K562 (cell line): ENCODE measurements around the gene BAIAP3. TPM values are rescaled to one million over a fixed set of nuclear protein-coding genes. Genes with fewer than 3 reads are reported as not detected.

Experiments
- CREB1 ChIP-seq, 2 experiments: sonication (generic) in 1 of 2; formaldehyde crosslinking in 1 of 2; IDR thresholded peaks; 2 replicates each; pipeline versions ENCODE4 v1.6.1 to v1.8.0; 2012 to 2022; ENCODE audit warnings: inconsistent platforms in 1 of 2, mild to moderate bottlenecking in 1 of 2, missing genetic modification reagents in 1 of 2, moderate library complexity in 1 of 2
- DIDO1 ChIP-seq: fragments of 450-650 bp; IDR thresholded peaks from 2 replicates; pipeline ENCODE4 v1.6.1; 2016; ENCODE audit warnings: low read depth, missing biosample characterization, missing genetic modification characterization
- ETV5 ChIP-seq: sonication (generic); formaldehyde crosslinking; IDR thresholded peaks from 2 replicates; pipeline ENCODE4 v1.4.0; 2020; ENCODE audit warnings: low read depth, mild to moderate bottlenecking, missing genetic modification reagents
- FOXJ3 ChIP-seq: sonication (generic); formaldehyde crosslinking; IDR thresholded peaks from 2 replicates; pipeline ENCODE4 v1.4.0; 2020; ENCODE audit warnings: mild to moderate bottlenecking, missing genetic modification reagents
- HLTF ChIP-seq: fragments of 450-650 bp; IDR thresholded peaks from 2 replicates; pipeline ENCODE4 v1.6.1; 2016
- ID3 ChIP-seq, 2 experiments: fragments of 250-450 bp in 1 of 2; fragments of 450-650 bp in 1 of 2; sonication (Bioruptor Pico) in 1 of 2; IDR thresholded peaks; 2 replicates each; pipeline versions ENCODE4 v1.6.1 to v1.8.0; 2016 to 2021; ENCODE audit warnings: mild to moderate bottlenecking in 2 of 2, moderate library complexity in 2 of 2, missing compliant biosample characterization in 1 of 2, missing genetic modification characterization in 1 of 2
- ILF3 ChIP-seq: fragments of 450-650 bp; IDR thresholded peaks from 2 replicates; pipeline ENCODE4 v1.6.1; 2018; ENCODE audit warnings: antibody characterized with exemption, mild to moderate bottlenecking, moderate library complexity, borderline replicate concordance
- NR2C2 ChIP-seq, 2 experiments: fragments of 200-800 bp in 1 of 2; sonication (Bioruptor generic) in 1 of 2; sonication (generic) in 1 of 2; formaldehyde crosslinking in 1 of 2; IDR thresholded peaks; 2 replicates each; pipeline versions ENCODE4 v1.6.1 to v1.8.0; 2016 to 2022; ENCODE audit warnings: mild to moderate bottlenecking in 1 of 2, missing compliant biosample characterization in 1 of 2, missing genetic modification characterization in 1 of 2, missing genetic modification reagents in 1 of 2
- NR2F6 ChIP-seq: fragments of 450-650 bp; formaldehyde crosslinking; IDR thresholded peaks from 2 replicates; pipeline ENCODE4 v1.4.0; 2020; ENCODE audit warnings: mild to moderate bottlenecking
- PBX2 ChIP-seq, 2 experiments: IDR thresholded peaks in 1 of 2; conservative IDR thresholded peaks in 1 of 2; 2 replicates each; pipeline ENCODE4 v1.6.1; 2016; ENCODE audit warnings: low read depth in 2 of 2, mild to moderate bottlenecking in 1 of 2, missing compliant biosample characterization in 1 of 2, missing genetic modification characterization in 1 of 2, moderate library complexity in 1 of 2
- PCBP1 ChIP-seq: fragments of 200-400 bp; formaldehyde crosslinking; IDR thresholded peaks from 2 replicates; pipeline ENCODE4 v1.6.1; 2018; ENCODE audit warnings: mild to moderate bottlenecking, low read depth, low read length; ENCODE audit not compliant: poor library complexity, severe bottlenecking
- POLR2G ChIP-seq: fragments of 200-400 bp; formaldehyde crosslinking; IDR thresholded peaks from 2 replicates; pipeline ENCODE4 v1.6.1; 2017; ENCODE audit warnings: low read depth, mild to moderate bottlenecking, antibody characterized with exemption, low read length, moderate library complexity
- PRPF4 ChIP-seq: fragments of 200-400 bp; formaldehyde crosslinking; IDR thresholded peaks from one replicate; pipeline ENCODE4 v1.6.1; 2017; ENCODE audit warnings: low read length, low read depth, mild to moderate bottlenecking; ENCODE audit not compliant: insufficient read depth, poor library complexity, severe bottlenecking
- PTBP1 ChIP-seq: fragments of 200-400 bp; formaldehyde crosslinking; IDR thresholded peaks from 2 replicates; pipeline ENCODE4 v1.6.1; 2017; ENCODE audit warnings: low read depth, low read length
- RNF2 ChIP-seq: sonication (generic); IDR thresholded peaks from 2 replicates; pipeline ENCODE4 v1.6.1; 2016
- SMARCB1 ChIP-seq: IDR thresholded peaks from 2 replicates; pipeline ENCODE4 v1.6.1; 2011; ENCODE audit warnings: improper control_type of control experiment, low read depth; ENCODE audit not compliant: insufficient read length
- SP2 ChIP-seq: IDR thresholded peaks from 2 replicates; pipeline ENCODE4 v1.6.1; 2011; ENCODE audit warnings: mild to moderate bottlenecking, low read depth, low read length, moderate library complexity; ENCODE audit not compliant: poor library complexity, severe bottlenecking; ENCODE audit errors: extremely low read depth
- SREBF2 ChIP-seq: sonication (generic); formaldehyde crosslinking; IDR thresholded peaks from 2 replicates; pipeline ENCODE4 v1.4.0; 2020; ENCODE audit warnings: mild to moderate bottlenecking, missing genetic modification reagents
- ZNF644 ChIP-seq: fragments of 200-800 bp; sonication (Bioruptor generic); IDR thresholded peaks from 2 replicates; pipeline ENCODE4 v1.6.1; 2016; ENCODE audit warnings: low read depth, missing genetic modification characterization, missing compliant biosample characterization
- polyA plus RNA-seq, 8 experiments: library from polyadenylated mRNA; depleted of rRNA in 4 of 8; stranded (reverse) in 5 of 8; unstranded in 3 of 8; fragments of >200 nt; fragmentation: Nextera tagmentation in 2 of 8; fragmentation: Illumina TruSeq in 1 of 8; extraction: Ambion mirVana in 2 of 8; extraction: Trizol in 1 of 8; gene quantifications; 2 replicates each; pipeline versions ENCODE4 v1.2.1 to v1.2.3, GENCODE V29; 2011 to 2014; ENCODE audit warnings: inconsistent platforms in 1 of 8, missing spikeins in 1 of 8
- total RNA-seq, 7 experiments: library from RNA; depleted of rRNA in 6 of 7; stranded (reverse); fragments of >200 nt in 6 of 7; fragmentation: Illumina TruSeq in 2 of 7; extraction: Trizol in 2 of 7; gene quantifications; 2 replicates each; pipeline versions ENCODE4 v1.2.1 to v1.2.3, GENCODE V29; 2011 to 2021; ENCODE audit warnings: low replicate concordance in 1 of 7
- TF ChIP-seq, protein P1 (sequence below): fragments of 200-400 bp; formaldehyde crosslinking; IDR thresholded peaks from 2 replicates; pipeline ENCODE4 v1.6.1; 2017; ENCODE audit warnings: mild to moderate bottlenecking, low read depth, low read length, moderate library complexity

The BAIAP3 gene
- total and polyA plus RNA-seq, 9 of the 15 experiments (the other 6 are each of a cell fraction or from before 2014, with no cell fraction given): 0.03 to 4.5 (median 0.57) TPM; not detected in 1

GRCh38 chr16:1342526-1343427 is 9.3 kb downstream of the BAIAP3 start (continued):
- no peak for TF ChIP-seq PBX2 (CRISPR knock-in tag; IDR thresholded peaks at IDR 0.05; ENCODE audit: low read depth)
- TF ChIP-seq PBX2 (tag; conservative IDR thresholded peaks at IDR 0.05; ENCODE audit: low read depth): no peak
- peak; percentile 51 for TF ChIP-seq SP2
- no peak for TF ChIP-seq RNF2
- peak; percentile 48; the same call in 1 of the 2 replicates for TF ChIP-seq CREB1 (IDR thresholded peaks at IDR 0.05)
- peak; percentile 40; the same call in 1 of the 2 replicates for TF ChIP-seq CREB1 (CRISPR knock-in tag; IDR thresholded peaks at IDR 0.05)
- TF ChIP-seq ILF3: no peak
- TF ChIP-seq PTBP1: no peak
- TF ChIP-seq, protein P1, sequence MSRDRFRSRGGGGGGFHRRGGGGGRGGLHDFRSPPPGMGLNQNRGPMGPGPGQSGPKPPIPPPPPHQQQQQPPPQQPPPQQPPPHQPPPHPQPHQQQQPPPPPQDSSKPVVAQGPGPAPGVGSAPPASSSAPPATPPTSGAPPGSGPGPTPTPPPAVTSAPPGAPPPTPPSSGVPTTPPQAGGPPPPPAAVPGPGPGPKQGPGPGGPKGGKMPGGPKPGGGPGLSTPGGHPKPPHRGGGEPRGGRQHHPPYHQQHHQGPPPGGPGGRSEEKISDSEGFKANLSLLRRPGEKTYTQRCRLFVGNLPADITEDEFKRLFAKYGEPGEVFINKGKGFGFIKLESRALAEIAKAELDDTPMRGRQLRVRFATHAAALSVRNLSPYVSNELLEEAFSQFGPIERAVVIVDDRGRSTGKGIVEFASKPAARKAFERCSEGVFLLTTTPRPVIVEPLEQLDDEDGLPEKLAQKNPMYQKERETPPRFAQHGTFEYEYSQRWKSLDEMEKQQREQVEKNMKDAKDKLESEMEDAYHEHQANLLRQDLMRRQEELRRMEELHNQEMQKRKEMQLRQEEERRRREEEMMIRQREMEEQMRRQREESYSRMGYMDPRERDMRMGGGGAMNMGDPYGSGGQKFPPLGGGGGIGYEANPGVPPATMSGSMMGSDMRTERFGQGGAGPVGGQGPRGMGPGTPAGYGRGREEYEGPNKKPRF: no peak
- TF ChIP-seq DIDO1 (tag): no peak
- TF ChIP-seq NR2C2 (CRISPR knock-in tag; IDR thresholded peaks at IDR 0.05): no peak
- no peak; the same call in 1 of the 2 replicates for TF ChIP-seq NR2C2 (tag; IDR thresholded peaks at IDR 0.05)
- TF ChIP-seq FOXJ3 (CRISPR knock-in tag): no peak
- no peak for TF ChIP-seq SREBF2
- TF ChIP-seq ETV5 (CRISPR knock-in tag): no peak
- TF ChIP-seq PRPF4: no peak
- TF ChIP-seq ID3 (CRISPR knock-in tag; IDR thresholded peaks at IDR 0.05): no peak
- TF ChIP-seq ID3 (tag; IDR thresholded peaks at IDR 0.05): no peak
- TF ChIP-seq SMARCB1: no peak
- TF ChIP-seq PCBP1: no peak
- TF ChIP-seq ZNF644 (tag): no peak
- TF ChIP-seq POLR2G: no peak
- TF ChIP-seq NR2F6 (CRISPR knock-in tag): no peak
- 0 out of 2 replicates have a peak, but pooled peaks have one; percentile 26 for TF ChIP-seq HLTF
